ENCODE results near the gene CENPN. TPM values are rescaled to one million over a fixed set of nuclear protein-coding genes. Genes with fewer than 3 reads are reported as not detected.

The CENPN gene
- polyA plus RNA-seq, 3 donors: 2.5 to 4.9 (median 4.4) TPM

GRCh38 chr16:80990577-80990976 is 16.4 kb upstream of the CENPN start:
- Histone ChIP-seq H2AFZ (ENCODE audit: insufficient read depth, low read depth, low read length, poor library complexity, severe bottlenecking) (no peak overlapping the region), H3K9ac (ENCODE audit: insufficient read depth, low read length, poor library complexity, severe bottlenecking) (no peak overlapping the region), H3K4me2 (replicated peaks; ENCODE audit: extremely low read depth, low read length, poor library complexity, severe bottlenecking) (no peak overlapping the region), H4K20me1 (ENCODE audit: insufficient read depth, low read length) (no peaks in the 10 kb centered on the region), H3K36me3 (replicated peaks in 1 of 2; ENCODE audit: control insufficient read depth in 1 of 2, insufficient read depth in 2 of 2, low read length in 2 of 2) (peaks cover 15 to 48% of the 10 kb centered on the region in 2 donors), H3K79me2 (ENCODE audit: insufficient read depth, low read length) (peaks cover 50% of the 10 kb centered on the region), H3K27ac (ENCODE audit: low read depth in 1 of 2, low read length in 2 of 2) (no peak overlapping the region), H3K4me1 (ENCODE audit: control insufficient read depth in 1 of 2, insufficient read depth in 2 of 2, low read length in 2 of 2) (no peaks in the 10 kb centered on the region), H3K4me3 (replicated peaks in 1 of 3; ENCODE audit: low read depth in 2 of 3, low read length in 3 of 3) (no peak overlapping the region), H3K9me3 (replicated peaks in 1 of 2; ENCODE audit: control insufficient read depth in 1 of 2, insufficient read depth in 1 of 2, low read length in 2 of 2) (no peaks in the 10 kb centered on the region), H3K27me3 (ENCODE audit: control insufficient read depth in 2 of 2, insufficient read depth in 2 of 2, low read length in 2 of 2) (no peaks in the 10 kb centered on the region)
- no peak for DNase-seq
- peaks cover 3% of the 10 kb centered on the region for H3K4me1 Mint-ChIP-seq
- H3K4me3 Mint-ChIP-seq: no peak overlapping the region
- H3K27ac Mint-ChIP-seq: no peak overlapping the region
- H3K36me3 Mint-ChIP-seq: peaks cover 41 to 61% of the 10 kb centered on the region in 2 donors
- TF ChIP-seq, protein P1, sequence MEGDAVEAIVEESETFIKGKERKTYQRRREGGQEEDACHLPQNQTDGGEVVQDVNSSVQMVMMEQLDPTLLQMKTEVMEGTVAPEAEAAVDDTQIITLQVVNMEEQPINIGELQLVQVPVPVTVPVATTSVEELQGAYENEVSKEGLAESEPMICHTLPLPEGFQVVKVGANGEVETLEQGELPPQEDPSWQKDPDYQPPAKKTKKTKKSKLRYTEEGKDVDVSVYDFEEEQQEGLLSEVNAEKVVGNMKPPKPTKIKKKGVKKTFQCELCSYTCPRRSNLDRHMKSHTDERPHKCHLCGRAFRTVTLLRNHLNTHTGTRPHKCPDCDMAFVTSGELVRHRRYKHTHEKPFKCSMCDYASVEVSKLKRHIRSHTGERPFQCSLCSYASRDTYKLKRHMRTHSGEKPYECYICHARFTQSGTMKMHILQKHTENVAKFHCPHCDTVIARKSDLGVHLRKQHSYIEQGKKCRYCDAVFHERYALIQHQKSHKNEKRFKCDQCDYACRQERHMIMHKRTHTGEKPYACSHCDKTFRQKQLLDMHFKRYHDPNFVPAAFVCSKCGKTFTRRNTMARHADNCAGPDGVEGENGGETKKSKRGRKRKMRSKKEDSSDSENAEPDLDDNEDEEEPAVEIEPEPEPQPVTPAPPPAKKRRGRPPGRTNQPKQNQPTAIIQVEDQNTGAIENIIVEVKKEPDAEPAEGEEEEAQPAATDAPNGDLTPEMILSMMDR (IDR thresholded peaks at IDR 0.05): no peak
- WGBS (ENCODE audit: insufficient coverage): 100% methylated on average over 1 of the region's 3 CpGs
- intact Hi-C loops (cut with micrococcal nuclease): no loop called here
- H3K9me3 Mint-ChIP-seq: no peaks in the 10 kb centered on the region
- H3K27me3 Mint-ChIP-seq (ENCODE audit: low read depth in 3 of 3): peaks cover 0 to 1% (median 0%) of the 10 kb centered on the region in 3 donors

GRCh38 chr16:80990978-80991377 is 16.0 kb upstream of the CENPN start:
- Histone ChIP-seq H3K27me3 (ENCODE audit: control insufficient read depth in 2 of 2, insufficient read depth in 2 of 2, low read length in 2 of 2) (no peaks in the 10 kb centered on the region), H3K27ac (ENCODE audit: low read depth in 1 of 2, low read length in 2 of 2) (no peak overlapping the region), H3K4me3 (replicated peaks in 1 of 3; ENCODE audit: low read depth in 2 of 3, low read length in 3 of 3) (no peak overlapping the region), H4K20me1 (ENCODE audit: insufficient read depth, low read length) (no peaks in the 10 kb centered on the region), H3K9ac (ENCODE audit: insufficient read depth, low read length, poor library complexity, severe bottlenecking) (no peak overlapping the region), H3K9me3 (replicated peaks in 1 of 2; ENCODE audit: control insufficient read depth in 1 of 2, insufficient read depth in 1 of 2, low read length in 2 of 2) (no peaks in the 10 kb centered on the region), H3K4me1 (ENCODE audit: control insufficient read depth in 1 of 2, insufficient read depth in 2 of 2, low read length in 2 of 2) (no peaks in the 10 kb centered on the region), H3K36me3 (replicated peaks in 1 of 2; ENCODE audit: control insufficient read depth in 1 of 2, insufficient read depth in 2 of 2, low read length in 2 of 2) (peaks cover 15 to 48% of the 10 kb centered on the region in 2 donors), H3K79me2 (ENCODE audit: insufficient read depth, low read length) (peaks cover 54% of the 10 kb centered on the region), H2AFZ (ENCODE audit: insufficient read depth, low read depth, low read length, poor library complexity, severe bottlenecking) (no peak overlapping the region), H3K4me2 (replicated peaks; ENCODE audit: extremely low read depth, low read length, poor library complexity, severe bottlenecking) (no peak overlapping the region)
- Mint-ChIP-seq H3K27ac (no peak overlapping the region), H3K27me3 (ENCODE audit: low read depth in 3 of 3) (peaks cover 0 to 1% (median 0%) of the 10 kb centered on the region in 3 donors), H3K4me1 (peaks cover 3% of the 10 kb centered on the region), H3K36me3 (peaks cover 40 to 59% of the 10 kb centered on the region in 2 donors), H3K4me3 (no peak overlapping the region), H3K9me3 (no peaks in the 10 kb centered on the region)
- TF ChIP-seq, protein P1 (IDR thresholded peaks at IDR 0.05): no peak
- DNase-seq: no peak
- intact Hi-C loops (cut with micrococcal nuclease): no loop called here
- WGBS (ENCODE audit: insufficient coverage): no CpG with 5 or more reads among the region's 2 CpGs

Measured in CD14-positive monocyte (primary cell).